ENCODE measurements around the gene PPIL3. TPM values are rescaled to one million over a fixed set of nuclear protein-coding genes. Genes with fewer than 3 reads are reported as not detected.

PPIL3 gene
- total and polyA plus RNA-seq, 9 donors: 26.1 to 76.0 (median 42.4) TPM

- 94% methylated on average over 7 of the region's 10 CpGs for WGBS (ENCODE audit: insufficient coverage)
- H3K36me3 ChIP-seq (ENCODE audit: control insufficient read depth, insufficient read depth, low read length): peaks cover 4% of the 10 kb centered on the region
These were observed 43.1 kb downstream of the PPIL3 start for GRCh38 chr2:200845669-200846325.

GRCh38 chr2:200845194-200845593 is 43.7 kb downstream of the PPIL3 start:
- no peaks in the 10 kb centered on the region for H3K4me1 ChIP-seq (ENCODE audit: control insufficient read depth, insufficient read depth, low read length)
- WGBS (ENCODE audit: insufficient coverage): 89% methylated on average over 4 of the region's 5 CpGs
- DNase-seq: no peak
- no peak overlapping the region for H3K4me3 ChIP-seq (ENCODE audit: low read length)
- H3K9me3 ChIP-seq (replicated peaks; ENCODE audit: control insufficient read depth, low read depth, low read length): no peaks in the 10 kb centered on the region
- H3K27me3 ChIP-seq (ENCODE audit: control insufficient read depth, insufficient read depth, low read length): no peaks in the 10 kb centered on the region
- no peak overlapping the region for H3K27ac ChIP-seq (ENCODE audit: low read length)
- no peaks in the 10 kb centered on the region for H3K36me3 ChIP-seq (ENCODE audit: control insufficient read depth, insufficient read depth, low read length)

More at GRCh38 chr2:200845669-200846325, 43.1 kb downstream of the PPIL3 start:
- DNase-seq: no peak
- H3K27me3 ChIP-seq (ENCODE audit: control insufficient read depth, insufficient read depth, low read length): no peaks in the 10 kb centered on the region
- H3K27ac ChIP-seq (ENCODE audit: low read length): no peak overlapping the region
- no peaks in the 10 kb centered on the region for H3K9me3 ChIP-seq (replicated peaks; ENCODE audit: control insufficient read depth, low read depth, low read length)
- no peaks in the 10 kb centered on the region for H3K4me1 ChIP-seq (ENCODE audit: control insufficient read depth, insufficient read depth, low read length)
- no peak overlapping the region for H3K4me3 ChIP-seq (ENCODE audit: low read length)

DNA sequence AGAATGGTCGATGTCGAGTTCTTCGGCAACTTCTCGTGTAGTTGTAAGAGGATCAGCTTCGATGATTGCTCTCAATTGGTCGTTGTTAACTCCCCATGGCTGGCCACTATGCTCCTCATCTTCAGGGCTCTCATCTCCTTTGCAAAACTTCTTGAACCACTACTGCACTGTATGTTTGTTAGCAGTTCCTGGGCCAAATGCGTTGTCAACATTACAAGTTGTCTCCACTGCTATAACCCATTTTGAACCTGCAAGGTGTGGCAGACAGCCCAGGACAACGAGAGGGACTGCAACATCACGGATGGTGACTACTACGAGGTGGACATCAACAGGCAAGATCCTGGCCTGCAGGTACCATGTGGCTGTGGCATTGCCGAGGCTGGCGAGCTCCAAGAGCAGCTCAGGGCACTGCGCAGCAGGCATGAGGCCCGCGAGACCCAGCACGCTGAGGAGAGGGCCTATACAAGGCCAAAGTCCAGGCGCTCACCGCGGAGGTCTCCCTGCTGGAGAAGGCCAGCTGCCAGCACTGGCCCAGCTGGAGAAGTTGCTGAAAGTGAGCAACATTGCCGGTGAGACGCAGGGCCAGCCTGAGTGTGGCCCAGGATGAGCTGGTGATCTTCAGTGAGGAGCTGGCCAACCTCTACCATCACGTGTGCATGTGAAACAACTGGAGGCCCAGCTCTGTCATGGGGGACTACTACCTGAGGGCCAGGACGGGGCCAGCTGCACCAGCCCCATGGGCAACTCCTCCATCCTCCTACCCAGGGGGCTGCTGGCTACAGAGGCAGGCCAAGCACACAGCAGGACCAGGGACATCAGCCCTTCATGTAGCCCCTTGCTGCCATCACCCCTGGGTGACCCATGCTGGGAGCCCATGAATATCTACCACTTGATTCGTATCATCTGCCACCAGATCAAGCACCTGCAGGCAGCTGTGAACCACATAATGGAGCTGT is 44.6 kb downstream of the PPIL3 start:
- H3K4me3 ChIP-seq (ENCODE audit: low read length): no peak overlapping the region
- no peak overlapping the region for H3K27ac ChIP-seq (ENCODE audit: low read length)
- no peaks in the 10 kb centered on the region for H3K9me3 ChIP-seq (replicated peaks; ENCODE audit: control insufficient read depth, low read depth, low read length)
- H3K36me3 ChIP-seq (ENCODE audit: control insufficient read depth, insufficient read depth, low read length): no peaks in the 10 kb centered on the region
- H3K4me1 ChIP-seq (ENCODE audit: control insufficient read depth, insufficient read depth, low read length): no peaks in the 10 kb centered on the region
- no peaks in the 10 kb centered on the region for H3K27me3 ChIP-seq (ENCODE audit: control insufficient read depth, insufficient read depth, low read length)
- no peak for DNase-seq
- WGBS (ENCODE audit: insufficient coverage): 92% methylated on average over 22 of the region's 24 CpGs

GRCh38 chr2:200839513-200839912 is 49.4 kb downstream of the PPIL3 start:
- Histone ChIP-seq H3K27ac (ENCODE audit: low read length) (no peak overlapping the region), H3K4me1 (ENCODE audit: control insufficient read depth, insufficient read depth, low read length) (no peaks in the 10 kb centered on the region), H3K36me3 (ENCODE audit: control insufficient read depth, insufficient read depth, low read length) (no peaks in the 10 kb centered on the region), H3K9me3 (replicated peaks; ENCODE audit: control insufficient read depth, low read depth, low read length) (peaks cover 8% of the 10 kb centered on the region), H3K4me3 (ENCODE audit: low read length) (no peak overlapping the region), H3K27me3 (ENCODE audit: control insufficient read depth, insufficient read depth, low read length) (no peaks in the 10 kb centered on the region)
- WGBS (ENCODE audit: insufficient coverage): 81% methylated on average over 2 of the region's 3 CpGs
- no peak for DNase-seq

DNA sequence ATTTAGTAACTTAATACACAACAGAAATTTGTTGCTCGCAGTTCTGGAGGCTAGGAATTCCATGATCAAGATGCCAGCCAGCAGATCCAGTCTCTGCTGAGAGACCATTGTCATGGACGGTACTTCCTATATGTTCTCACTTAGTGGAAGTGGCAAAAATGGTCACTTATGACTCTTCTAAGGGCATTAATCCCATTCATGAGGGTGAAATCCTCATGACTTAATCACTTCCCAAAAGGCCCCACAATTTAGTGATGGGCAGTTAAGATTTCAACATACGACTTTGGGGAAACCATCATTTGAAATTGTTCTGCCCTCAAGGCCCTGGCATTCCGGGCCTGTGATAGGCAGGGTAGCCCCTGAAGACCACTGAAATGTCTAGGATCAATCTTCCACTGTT is 54.2 kb downstream of the PPIL3 start:
- Histone ChIP-seq H3K36me3 (ENCODE audit: control insufficient read depth, insufficient read depth, low read length) (no peaks in the 10 kb centered on the region), H3K4me1 (ENCODE audit: control insufficient read depth, insufficient read depth, low read length) (no peaks in the 10 kb centered on the region), H3K9me3 (replicated peaks; ENCODE audit: control insufficient read depth, low read depth, low read length) (peaks cover 8% of the 10 kb centered on the region), H3K27me3 (ENCODE audit: control insufficient read depth, insufficient read depth, low read length) (no peaks in the 10 kb centered on the region), H3K4me3 (ENCODE audit: low read length) (no peak overlapping the region), H3K27ac (ENCODE audit: low read length) (no peak overlapping the region)
- DNase-seq: no peak
- 86% methylated on average over 2 of the region's 4 CpGs for WGBS (ENCODE audit: insufficient coverage)

DNA sequence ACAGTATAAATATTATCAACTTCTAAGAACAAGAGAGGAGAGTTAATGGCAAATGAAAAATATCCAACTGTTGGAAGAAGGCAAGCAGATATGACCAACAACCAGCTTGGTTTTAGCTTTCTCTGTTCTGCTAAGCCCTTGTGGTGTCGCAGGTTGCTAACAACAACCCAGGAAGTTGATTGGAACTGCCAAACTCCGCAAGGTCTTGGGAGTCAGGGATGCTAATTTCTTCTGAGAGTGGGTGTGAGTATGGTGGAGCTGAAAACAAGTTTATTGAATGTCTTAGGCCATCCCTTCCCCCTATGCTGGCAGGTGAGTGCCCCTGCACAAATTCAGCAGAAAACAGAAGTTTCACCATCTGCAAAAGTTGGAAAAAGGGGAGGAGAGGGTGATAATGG is 59.6 kb downstream of the PPIL3 start:
- Histone ChIP-seq H3K27me3 (ENCODE audit: control insufficient read depth, insufficient read depth, low read length) (no peaks in the 10 kb centered on the region), H3K27ac (ENCODE audit: low read length) (no peak overlapping the region), H3K9me3 (replicated peaks; ENCODE audit: control insufficient read depth, low read depth, low read length) (no peaks in the 10 kb centered on the region), H3K36me3 (ENCODE audit: control insufficient read depth, insufficient read depth, low read length) (no peaks in the 10 kb centered on the region), H3K4me3 (ENCODE audit: low read length) (no peak overlapping the region), H3K4me1 (ENCODE audit: control insufficient read depth, insufficient read depth, low read length) (no peaks in the 10 kb centered on the region)
- WGBS (ENCODE audit: insufficient coverage): 71% methylated on average over 2 of the region's 2 CpGs
- no peak for DNase-seq

GRCh38 chr2:200828572-200829257 is 60.2 kb downstream of the PPIL3 start:
- WGBS (ENCODE audit: insufficient coverage): 76% methylated on average over 3 of the region's 9 CpGs
- Histone ChIP-seq H3K36me3 (ENCODE audit: control insufficient read depth, insufficient read depth, low read length) (no peaks in the 10 kb centered on the region), H3K4me1 (ENCODE audit: control insufficient read depth, insufficient read depth, low read length) (no peaks in the 10 kb centered on the region), H3K9me3 (replicated peaks; ENCODE audit: control insufficient read depth, low read depth, low read length) (no peaks in the 10 kb centered on the region), H3K27ac (ENCODE audit: low read length) (no peak overlapping the region), H3K4me3 (ENCODE audit: low read length) (no peak overlapping the region), H3K27me3 (ENCODE audit: control insufficient read depth, insufficient read depth, low read length) (no peaks in the 10 kb centered on the region)
- no peak for DNase-seq

DNA sequence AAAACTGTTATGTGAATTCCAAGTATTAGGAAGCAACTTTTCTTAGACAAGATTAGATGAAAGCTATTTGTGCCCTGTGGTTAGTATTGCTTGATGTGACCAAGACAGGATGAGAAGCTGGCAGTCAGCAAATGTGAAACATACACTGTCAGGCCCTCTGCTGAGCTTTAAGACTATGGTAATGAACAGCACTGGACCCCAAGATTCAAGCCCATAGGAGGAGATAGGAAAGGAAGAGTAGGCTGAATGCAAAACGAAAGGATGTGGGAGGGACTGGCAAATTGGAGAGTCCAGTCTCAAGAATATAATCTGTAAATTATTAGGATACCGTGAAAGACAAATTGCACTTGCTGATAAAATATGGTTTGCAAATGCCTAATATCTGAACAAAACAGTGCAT is 60.8 kb downstream of the PPIL3 start:
- Histone ChIP-seq H3K27ac (ENCODE audit: low read length) (no peak overlapping the region), H3K27me3 (ENCODE audit: control insufficient read depth, insufficient read depth, low read length) (no peaks in the 10 kb centered on the region), H3K36me3 (ENCODE audit: control insufficient read depth, insufficient read depth, low read length) (no peaks in the 10 kb centered on the region), H3K4me1 (ENCODE audit: control insufficient read depth, insufficient read depth, low read length) (no peaks in the 10 kb centered on the region), H3K4me3 (ENCODE audit: low read length) (no peak overlapping the region), H3K9me3 (replicated peaks; ENCODE audit: control insufficient read depth, low read depth, low read length) (no peaks in the 10 kb centered on the region)
- 43% methylated on average over 1 of the region's 2 CpGs for WGBS (ENCODE audit: insufficient coverage)
- no peak for DNase-seq

- 85% methylated on average over 3 of the region's 6 CpGs for WGBS (ENCODE audit: insufficient coverage)
- no peak overlapping the region for H3K4me3 ChIP-seq (ENCODE audit: low read length)
- no peaks in the 10 kb centered on the region for H3K4me1 ChIP-seq (ENCODE audit: control insufficient read depth, insufficient read depth, low read length)
- no peaks in the 10 kb centered on the region for H3K9me3 ChIP-seq (replicated peaks; ENCODE audit: control insufficient read depth, low read depth, low read length)
- peaks cover 42% of the 10 kb centered on the region for H3K36me3 ChIP-seq (ENCODE audit: control insufficient read depth, insufficient read depth, low read length)
- no peak overlapping the region for H3K27ac ChIP-seq (ENCODE audit: low read length)
- DNase-seq: no peak
- no peaks in the 10 kb centered on the region for H3K27me3 ChIP-seq (ENCODE audit: control insufficient read depth, insufficient read depth, low read length)
These were observed 67.1 kb downstream of the PPIL3 start for GRCh38 chr2:200821686-200822245.
